ENCODE measurements around the gene PIEZO1. TPM values are rescaled to one million over a fixed set of nuclear protein-coding genes. Genes with fewer than 3 reads are reported as not detected.
"Not testable (repeated sequence)": the region's sequence is repeated elsewhere in the genome, so short reads cannot be mapped to it uniquely, and the experiment has no call there.

Gene PIEZO1
- total RNA-seq, 1 experiment from 2014 or later, result 81.1 TPM

GRCh38 chr16:88775825-88776224 is 9.2 kb downstream of the PIEZO1 start:
- in situ Hi-C loops (cut with HindIII; ENCODE audit: low pct_unique_long_range_greater_than_20kb, low sequenced_read_pairs), result no loop called here
- no peak for DNase-seq (ENCODE audit: low read depth)

GRCh38 chr16:88774544-88775393 is 10.3 kb downstream of the PIEZO1 start:
- DNase-seq (ENCODE audit: low read depth), result no peak
- in situ Hi-C loops (cut with HindIII; ENCODE audit: low pct_unique_long_range_greater_than_20kb, low sequenced_read_pairs), result no loop called here

- in situ Hi-C loops (cut with HindIII; ENCODE audit: low pct_unique_long_range_greater_than_20kb, low sequenced_read_pairs), result no loop called here
- DNase-seq (ENCODE audit: low read depth), result peak; percentile 92
These were observed 11.2 kb downstream of the PIEZO1 start for GRCh38 chr16:88773812-88774291.

- in situ Hi-C loops (cut with HindIII; ENCODE audit: low pct_unique_long_range_greater_than_20kb, low sequenced_read_pairs), result no loop called here
- peak; percentile 51 for DNase-seq (ENCODE audit: low read depth)
These were observed 11.9 kb downstream of the PIEZO1 start for GRCh38 chr16:88772871-88773811.

- DNase-seq (ENCODE audit: low read depth); in situ Hi-C loops (cut with HindIII; ENCODE audit: low pct_unique_long_range_greater_than_20kb, low sequenced_read_pairs): not testable (repeated sequence)
These were observed 13.2 kb downstream of the PIEZO1 start for GRCh38 chr16:88771781-88772180.

- in situ Hi-C loops (cut with HindIII; ENCODE audit: low pct_unique_long_range_greater_than_20kb, low sequenced_read_pairs), result no loop called here
- no peak for DNase-seq (ENCODE audit: low read depth)
These were observed 13.7 kb downstream of the PIEZO1 start for GRCh38 chr16:88771294-88771772.

- peak; percentile 91 for DNase-seq (ENCODE audit: low read depth)
- in situ Hi-C loops (cut with HindIII; ENCODE audit: low pct_unique_long_range_greater_than_20kb, low sequenced_read_pairs), result no loop called here
These were observed 14.3 kb downstream of the PIEZO1 start for GRCh38 chr16:88770461-88771293.

- in situ Hi-C loops (cut with HindIII; ENCODE audit: low pct_unique_long_range_greater_than_20kb, low sequenced_read_pairs), result no loop called here
- DNase-seq (ENCODE audit: low read depth), result peak; percentile 48
These were observed 15.2 kb downstream of the PIEZO1 start for GRCh38 chr16:88769617-88770460.

GRCh38 chr16:88768071-88768783 is 16.8 kb downstream of the PIEZO1 start:
- in situ Hi-C loops (cut with HindIII; ENCODE audit: low pct_unique_long_range_greater_than_20kb, low sequenced_read_pairs), result no loop called here
- DNase-seq (ENCODE audit: low read depth), result no peak

- in situ Hi-C loops (cut with HindIII; ENCODE audit: low pct_unique_long_range_greater_than_20kb, low sequenced_read_pairs), result no loop called here
- DNase-seq (ENCODE audit: low read depth), result no peak
These were observed 17.4 kb downstream of the PIEZO1 start for GRCh38 chr16:88767546-88768070.

- no peak for DNase-seq (ENCODE audit: low read depth)
- in situ Hi-C loops (cut with HindIII; ENCODE audit: low pct_unique_long_range_greater_than_20kb, low sequenced_read_pairs), result no loop called here
These were observed 18.0 kb downstream of the PIEZO1 start for GRCh38 chr16:88766975-88767374.

- peak; percentile 79 for DNase-seq (ENCODE audit: low read depth)
- in situ Hi-C loops (cut with HindIII; ENCODE audit: low pct_unique_long_range_greater_than_20kb, low sequenced_read_pairs), result no loop called here
These were observed 20.1 kb downstream of the PIEZO1 start for GRCh38 chr16:88764913-88765349.

GRCh38 chr16:88764080-88764479 is 20.9 kb downstream of the PIEZO1 start:
- in situ Hi-C loops (cut with HindIII; ENCODE audit: low pct_unique_long_range_greater_than_20kb, low sequenced_read_pairs), result no loop called here
- no peak for DNase-seq (ENCODE audit: low read depth)

- DNase-seq (ENCODE audit: low read depth), result peak; percentile 74
These were observed 21.4 kb downstream of the PIEZO1 start for GRCh38 chr16:88763502-88764053.

GRCh38 chr16:88762941-88763340 is 22.1 kb downstream of the PIEZO1 start:
- DNase-seq (ENCODE audit: low read depth), result no peak
- in situ Hi-C loops (cut with HindIII; ENCODE audit: low pct_unique_long_range_greater_than_20kb, low sequenced_read_pairs), result no loop called here

More at GRCh38 chr16:88763502-88764053, 21.4 kb downstream of the PIEZO1 start:
- in situ Hi-C loops (cut with HindIII; ENCODE audit: low pct_unique_long_range_greater_than_20kb, low sequenced_read_pairs), result no loop called here

GRCh38 chr16:88762258-88762870 is 22.7 kb downstream of the PIEZO1 start:
- in situ Hi-C loops (cut with HindIII; ENCODE audit: low pct_unique_long_range_greater_than_20kb, low sequenced_read_pairs), result no loop called here
- no peak for DNase-seq (ENCODE audit: low read depth)
